BLaER1 treated with 17β-estradiol and CSF1 and Interleukin-3, amounts not matched to agents 10 nM and 100 nM (cell line): ENCODE results near the gene SPOCK2.

ENCODE experiments used
- H3K27ac ChIP-seq, 11 experiments: shearing (Covaris generic); formaldehyde crosslinking; 2 replicates each; pipeline ENCODE4 v1.8.1; 2022
- H3K27me3 ChIP-seq, 11 experiments: shearing (Covaris generic); formaldehyde crosslinking; 2 replicates each; pipeline ENCODE4 v1.8.1; 2022
- H3K36me3 ChIP-seq, 11 experiments: shearing (Covaris generic); formaldehyde crosslinking; 2 replicates each; pipeline ENCODE4 v1.8.1; 2022
- H3K4me1 ChIP-seq, 10 experiments: shearing (Covaris generic); formaldehyde crosslinking; 2 replicates each; pipeline ENCODE4 v1.8.1; 2022
- H3K4me2 ChIP-seq, 11 experiments: shearing (Covaris generic); formaldehyde crosslinking; 2 replicates each; pipeline ENCODE4 v1.8.1; 2022
- H3K4me3 ChIP-seq, 10 experiments: shearing (Covaris generic); formaldehyde crosslinking; 2 replicates each; pipeline ENCODE4 v1.8.1; 2022
- H3K9ac ChIP-seq, 11 experiments: shearing (Covaris generic); formaldehyde crosslinking; 2 replicates each; pipeline ENCODE4 v1.8.1; 2022
- H3K9me3 ChIP-seq, 11 experiments: shearing (Covaris generic); formaldehyde crosslinking; replicated peaks in 1 of 11; 2 replicates each; pipeline ENCODE4 v1.8.1; 2022
- H4K20me1 ChIP-seq, 11 experiments: shearing (Covaris generic); formaldehyde crosslinking; 2 replicates each; pipeline ENCODE4 v1.8.1; 2022
- Cebpa-rat ChIP-seq, 11 experiments: shearing (Covaris generic); IDR thresholded peaks; 2 replicates each; pipeline ENCODE4 v1.8.1; 2022

SPOCK2 gene

DNA sequence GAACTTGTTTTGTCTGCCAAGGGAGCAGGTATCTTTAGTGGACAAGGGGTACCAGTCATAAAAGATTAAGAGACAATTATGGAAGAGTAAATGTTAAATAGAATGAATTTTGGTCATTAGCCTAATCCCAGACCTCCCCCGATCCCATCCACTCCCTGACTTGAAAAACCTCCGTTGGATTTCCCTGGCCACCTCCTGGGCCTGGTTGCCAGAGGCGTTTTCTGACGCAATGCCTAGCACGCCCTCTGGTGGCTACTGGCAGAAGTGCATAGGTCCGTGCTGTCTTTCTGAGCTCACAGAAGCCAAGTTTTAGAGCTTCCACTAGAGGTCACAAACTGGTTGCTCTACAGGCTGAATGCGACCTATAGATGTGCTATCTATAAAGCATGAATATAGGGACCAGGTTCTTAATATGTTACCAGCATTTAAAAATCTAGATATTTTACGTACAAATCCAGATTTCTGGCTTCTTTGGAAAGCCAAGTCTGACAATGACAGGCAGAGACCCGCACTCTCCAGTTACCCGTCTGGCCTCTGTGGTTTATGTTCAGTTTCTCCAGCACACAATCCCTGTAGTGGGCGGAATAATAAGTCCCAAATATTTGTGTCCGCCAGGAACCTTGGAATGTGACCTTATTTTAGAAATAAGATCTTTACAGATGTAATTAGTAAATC, 39.8 kb downstream of the SPOCK2 start:
- Histone ChIP-seq H4K20me1 (no peaks in the 10 kb centered on the region), H3K4me1 (peaks cover 8 to 34% (median 20%) of the 10 kb centered on the region in 10 experiments; a peak in 19 of 20 replicates), H3K27ac (no peak overlapping the region), H3K9me3 (peaks cover 0 to 15% (median 4%) of the 10 kb centered on the region in 11 experiments; a peak in 7 of 22 replicates), H3K27me3 (no peaks in the 10 kb centered on the region), H3K4me2 (no peak overlapping the region), H3K36me3 (no peaks in the 10 kb centered on the region), H3K4me3 (no peak overlapping the region), H3K9ac (no peak overlapping the region)
- peak in 6 of 11 experiments; percentile 33 to 76 (median 43); a peak in 8 of 22 replicates for TF ChIP-seq Cebpa-rat (IDR thresholded peaks at IDR 0.05)

DNA sequence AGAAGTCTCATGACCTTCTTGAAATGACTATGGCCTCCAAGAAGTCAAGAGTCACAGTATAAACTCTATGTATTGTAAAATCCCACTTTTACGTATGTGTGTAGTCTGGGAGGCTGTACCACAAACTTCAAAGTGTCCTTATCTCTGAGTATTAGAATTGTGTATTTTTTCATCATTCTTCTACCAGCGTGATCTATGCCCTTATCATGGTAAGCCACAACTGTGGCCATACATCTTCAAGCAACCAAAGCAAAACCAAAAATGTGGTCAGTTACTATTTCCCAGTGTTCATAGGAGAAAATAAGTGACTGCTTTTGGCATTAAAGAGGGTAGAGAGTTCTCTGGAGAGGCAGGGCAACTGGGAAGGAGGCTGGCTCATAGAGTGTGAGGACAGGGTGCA, 42.8 kb downstream of the SPOCK2 start:
- no peak overlapping the region for H3K9ac ChIP-seq
- no peak overlapping the region for H3K4me3 ChIP-seq
- peaks cover 0 to 15% (median 4%) of the 10 kb centered on the region in 11 experiments; a peak in 7 of 22 replicates for H3K9me3 ChIP-seq
- H3K4me1 ChIP-seq: peaks cover 8 to 42% (median 26%) of the 10 kb centered on the region in 10 experiments; a peak in 19 of 20 replicates
- H3K36me3 ChIP-seq: no peaks in the 10 kb centered on the region
- no peaks in the 10 kb centered on the region for H4K20me1 ChIP-seq
- H3K27me3 ChIP-seq: no peaks in the 10 kb centered on the region
- no peak for TF ChIP-seq Cebpa-rat (IDR thresholded peaks at IDR 0.05)
- H3K27ac ChIP-seq: no peak overlapping the region
- H3K4me2 ChIP-seq: peak overlapping the region in 3 of 11 experiments; percentile 1 to 10 (median 4); a peak in 2 of 22 replicates

GRCh38 chr10:72044417-72045041, 43.8 kb downstream of the SPOCK2 start:
- H3K27me3 ChIP-seq: no peaks in the 10 kb centered on the region
- peaks cover 9 to 42% (median 27%) of the 10 kb centered on the region in 10 experiments for H3K4me1 ChIP-seq
- peak overlapping the region in 1 of 11 experiments; percentile 25; a peak in 1 of 22 replicates for H3K27ac ChIP-seq
- peak overlapping the region in 9 of 11 experiments; percentile 40 to 86 (median 76); a peak in 19 of 22 replicates for H3K4me2 ChIP-seq
- no peak for TF ChIP-seq Cebpa-rat (IDR thresholded peaks at IDR 0.05)
- no peaks in the 10 kb centered on the region for H3K36me3 ChIP-seq
- no peak overlapping the region for H3K4me3 ChIP-seq
- H4K20me1 ChIP-seq: no peaks in the 10 kb centered on the region
- peaks cover 0 to 9% (median 2%) of the 10 kb centered on the region in 11 experiments; a peak in 7 of 22 replicates for H3K9me3 ChIP-seq
- peak overlapping the region in 2 of 11 experiments; percentile 0 to 33; a peak in 1 of 22 replicates for H3K9ac ChIP-seq

- H4K20me1 ChIP-seq: no peaks in the 10 kb centered on the region
- H3K9ac ChIP-seq: no peak overlapping the region
- no peak for TF ChIP-seq Cebpa-rat (IDR thresholded peaks at IDR 0.05)
- no peaks in the 10 kb centered on the region for H3K36me3 ChIP-seq
- H3K4me3 ChIP-seq: no peak overlapping the region
- H3K4me2 ChIP-seq: peak overlapping the region in 10 of 11 experiments; percentile 28 to 86 (median 72); a peak in 18 of 22 replicates
- H3K9me3 ChIP-seq: peaks cover 0 to 7% (median 0%) of the 10 kb centered on the region in 11 experiments; a peak in 1 of 22 replicates
- no peak overlapping the region for H3K27ac ChIP-seq
- no peaks in the 10 kb centered on the region for H3K27me3 ChIP-seq
- peaks cover 20 to 54% (median 39%) of the 10 kb centered on the region in 10 experiments for H3K4me1 ChIP-seq
These were observed 45.1 kb downstream of the SPOCK2 start for GRCh38 chr10:72043016-72043834.

GRCh38 chr10:72041491-72041890, 46.9 kb downstream of the SPOCK2 start:
- no peak overlapping the region for H3K9ac ChIP-seq
- H3K36me3 ChIP-seq: no peaks in the 10 kb centered on the region
- H3K27ac ChIP-seq: no peak overlapping the region
- H3K27me3 ChIP-seq: no peaks in the 10 kb centered on the region
- peaks cover 0 to 5% (median 0%) of the 10 kb centered on the region in 11 experiments; a peak in 1 of 22 replicates for H3K9me3 ChIP-seq
- no peak overlapping the region for H3K4me3 ChIP-seq
- H3K4me1 ChIP-seq: peaks cover 20 to 54% (median 40%) of the 10 kb centered on the region in 10 experiments
- H4K20me1 ChIP-seq: no peaks in the 10 kb centered on the region
- no peak overlapping the region for H3K4me2 ChIP-seq
- no peak for TF ChIP-seq Cebpa-rat (IDR thresholded peaks at IDR 0.05)

- TF ChIP-seq Cebpa-rat (IDR thresholded peaks at IDR 0.05): no peak
- no peak overlapping the region; a peak in 1 of 22 replicates for H3K27ac ChIP-seq
- H4K20me1 ChIP-seq: no peaks in the 10 kb centered on the region
- H3K4me1 ChIP-seq: peaks cover 17 to 38% (median 32%) of the 10 kb centered on the region in 10 experiments
- H3K9me3 ChIP-seq: no peaks in the 10 kb centered on the region
- H3K4me3 ChIP-seq: no peak overlapping the region
- H3K9ac ChIP-seq: 0 out of 22 replicates have a peak overlapping the region, but pooled peaks of 1 of the 11 experiments have one; percentile 10
- no peaks in the 10 kb centered on the region for H3K27me3 ChIP-seq
- no peaks in the 10 kb centered on the region for H3K36me3 ChIP-seq
- H3K4me2 ChIP-seq: peak overlapping the region; percentile 48 to 79 (median 71)
These were observed 49.0 kb downstream of the SPOCK2 start for GRCh38 chr10:72039377-72039776.

GRCh38 chr10:72038458-72039001, 49.8 kb downstream of the SPOCK2 start:
- TF ChIP-seq Cebpa-rat (IDR thresholded peaks at IDR 0.05): no peak
- H3K4me1 ChIP-seq: peaks cover 13 to 30% (median 24%) of the 10 kb centered on the region in 10 experiments
- no peaks in the 10 kb centered on the region for H3K27me3 ChIP-seq
- no peaks in the 10 kb centered on the region for H3K36me3 ChIP-seq
- H3K9ac ChIP-seq: no peak overlapping the region
- H3K9me3 ChIP-seq: no peaks in the 10 kb centered on the region
- no peak overlapping the region for H3K4me3 ChIP-seq
- H3K27ac ChIP-seq: no peak overlapping the region
- H3K4me2 ChIP-seq: peak overlapping the region; percentile 48 to 79 (median 71)
- H4K20me1 ChIP-seq: no peaks in the 10 kb centered on the region

DNA sequence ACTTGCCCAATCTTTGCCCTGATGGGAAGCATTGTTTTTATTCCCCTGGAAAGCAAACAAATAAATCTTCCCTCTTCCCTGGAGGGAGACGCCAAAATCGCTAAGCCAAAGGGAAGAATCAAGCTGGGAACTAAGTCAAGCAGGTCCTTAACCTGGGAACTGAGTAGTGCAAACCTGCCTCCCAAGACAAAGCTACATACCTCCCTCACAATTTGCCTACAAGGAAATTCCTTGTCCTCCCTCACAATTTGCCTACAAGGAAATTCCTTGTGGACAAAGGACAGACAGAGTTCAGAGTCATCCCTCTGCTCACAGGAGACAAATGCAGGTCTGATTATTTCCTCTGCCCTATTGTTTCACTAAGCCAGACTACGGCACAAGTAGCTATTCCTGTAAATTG, 50.5 kb downstream of the SPOCK2 start:
- Histone ChIP-seq H3K9me3 (no peaks in the 10 kb centered on the region), H3K27ac (no peak overlapping the region), H3K27me3 (no peaks in the 10 kb centered on the region), H3K36me3 (no peaks in the 10 kb centered on the region), H3K4me1 (peaks cover 13 to 22% (median 18%) of the 10 kb centered on the region in 10 experiments), H3K9ac (no peak overlapping the region), H3K4me3 (no peak overlapping the region), H4K20me1 (no peaks in the 10 kb centered on the region), H3K4me2 (no peak overlapping the region)
- TF ChIP-seq Cebpa-rat (IDR thresholded peaks at IDR 0.05): no peak
